Gastrocnemius medialis (tissue), 4 donors: ENCODE results near the gene SEMG2. TPM values are rescaled to one million over a fixed set of nuclear protein-coding genes. Genes with fewer than 3 reads are reported as not detected.

ENCODE experiments used
- ATAC-seq, 2 donors: fragments of 150-250 bp; one replicate each; pipeline ENCODE4 v1.9.1; 2016
- DNase-seq, 2 donors: peaks; one replicate each; pipeline ENCODE4 v3.0.0-alpha.2; 2019
- H3K27ac ChIP-seq, 4 donors: fragments of 200-600 bp; sonication (generic); 1 replicate in 1 of 4; 2 replicates in 3 of 4; pipeline ENCODE4 v1.5.1; 2016 to 2018; ENCODE audit warnings: mild to moderate bottlenecking in 2 of 4, moderate library complexity in 1 of 4
- H3K27me3 ChIP-seq, 3 donors: fragments of 200-600 bp; sonication (generic) in 2 of 3; 1 replicate in 1 of 3; 2 replicates in 2 of 3; pipeline versions ENCODE4 v1.5.1 to v1.6.0; 2016 to 2019; ENCODE audit warnings: mild to moderate bottlenecking in 1 of 3, moderate library complexity in 1 of 3
- H3K36me3 ChIP-seq, 2 donors: fragments of 200-600 bp; sonication (generic) in 1 of 2; one replicate each; pipeline ENCODE4 v1.5.1; 2017 to 2018
- H3K4me1 ChIP-seq, 2 donors: fragments of 200-600 bp; sonication (generic) in 1 of 2; one replicate each; pipeline ENCODE4 v1.5.1; 2016 to 2017; ENCODE audit warnings: mild to moderate bottlenecking in 2 of 2
- H3K4me3 ChIP-seq, 4 donors: fragments of 200-600 bp; sonication (generic) in 3 of 4; 1 replicate in 1 of 4; 2 replicates in 3 of 4; pipeline ENCODE4 v1.5.1; 2016 to 2019; ENCODE audit warnings: mild to moderate bottlenecking in 2 of 4
- H3K9me3 ChIP-seq, 3 donors: fragments of 200-600 bp; sonication (generic) in 2 of 3; 1 replicate in 1 of 3; 2 replicates in 2 of 3; pipeline ENCODE4 v1.5.1; 2016 to 2019
- CTCF ChIP-seq, 5 experiments: fragments of 450-650 bp in 3 of 5; fragments of 200-600 bp in 2 of 5; sonication (generic) in 2 of 5; IDR thresholded peaks in 4 of 5; conservative IDR thresholded peaks in 1 of 5; 1 replicate in 4 of 5; 2 replicates in 1 of 5; pipeline ENCODE4 v1.5.1; 2016 to 2019; ENCODE audit warnings: antibody characterized with exemption in 5 of 5, mild to moderate bottlenecking in 3 of 5, moderate library complexity in 3 of 5
- POLR2A ChIP-seq, 2 donors: fragments of 450-650 bp; IDR thresholded peaks; one replicate each; pipeline ENCODE4 v1.6.1; 2017; ENCODE audit warnings: antibody characterized with exemption in 2 of 2, mild to moderate bottlenecking in 2 of 2, moderate library complexity in 2 of 2
- in situ Hi-C, 4 donors: fragments of 200-750 bp; cut with MboI; loops; one replicate each; pipeline versions ENCODE4 v1.15.0 to v1.8.0; 2017; ENCODE audit warnings: low sequenced_read_pairs in 4 of 4
- intact Hi-C: fragments of 100-400 bp; cut with DNase I; formaldehyde crosslinking; loops from one replicate; pipeline ENCODE4 v1.15.1; 2023; ENCODE audit warnings: low total_unique reads
- total RNA-seq, 4 donors: library from RNA; depleted of rRNA; stranded (reverse); fragments of >200 nt; gene quantifications; one replicate each; pipeline versions ENCODE4 v1.1.0 to v1.2.3, GENCODE V29; 2016

SEMG2 gene
- total RNA-seq, 4 donors from 2014 or later, result not detected

- Histone ChIP-seq H3K4me3 (no peak overlapping the region), H3K27me3 (peaks cover 0 to 4% (median 0%) of the 10 kb centered on the region in 3 donors), H3K4me1 (no peaks in the 10 kb centered on the region), H3K9me3 (no peaks in the 10 kb centered on the region), H3K36me3 (no peaks in the 10 kb centered on the region), H3K27ac (no peak overlapping the region)
- ATAC-seq (no peak), DNase-seq (no peak)
- intact Hi-C loops (no loop called here), in situ Hi-C loops (no loop called here)
- TF ChIP-seq CTCF (IDR thresholded peaks at IDR 0.05 in 4 of 5, conservative IDR thresholded peaks at IDR 0.05 in 1 of 5) (no peak), POLR2A (IDR thresholded peaks at IDR 0.05) (no peak)
Measured at GRCh38 chr20:45209924-45210323, 11.2 kb upstream of the SEMG2 start.

GRCh38 chr20:45211569-45212474 is 9.4 kb upstream of the SEMG2 start:
- TF ChIP-seq POLR2A (IDR thresholded peaks at IDR 0.05) (no peak), CTCF (IDR thresholded peaks at IDR 0.05 in 4 of 5, conservative IDR thresholded peaks at IDR 0.05 in 1 of 5) (no peak)
- in situ Hi-C loops (no loop called here), intact Hi-C loops (no loop called here)
- Histone ChIP-seq H3K9me3 (no peaks in the 10 kb centered on the region), H3K27ac (no peak overlapping the region), H3K27me3 (no peaks in the 10 kb centered on the region), H3K4me1 (no peaks in the 10 kb centered on the region), H3K36me3 (no peaks in the 10 kb centered on the region), H3K4me3 (no peak overlapping the region)
- DNase-seq (no peak), ATAC-seq (no peak)

GRCh38 chr20:45212836-45213235 is 8.3 kb upstream of the SEMG2 start:
- intact Hi-C loops, result no loop called here
- TF ChIP-seq CTCF (IDR thresholded peaks at IDR 0.05 in 4 of 5, conservative IDR thresholded peaks at IDR 0.05 in 1 of 5), result no peak
- TF ChIP-seq POLR2A (IDR thresholded peaks at IDR 0.05), result no peak

GRCh38 chr20:45218124-45218523 is 3.0 kb upstream of the SEMG2 start:
- DNase-seq (no peak), ATAC-seq (no peak)
- no peak overlapping the region for H3K4me3 ChIP-seq
- H3K9me3 ChIP-seq, result no peaks in the 10 kb centered on the region
- TF ChIP-seq POLR2A (IDR thresholded peaks at IDR 0.05) (no peak), CTCF (IDR thresholded peaks at IDR 0.05 in 4 of 5, conservative IDR thresholded peaks at IDR 0.05 in 1 of 5) (no peak)
- H3K36me3 ChIP-seq, result no peaks in the 10 kb centered on the region
- H3K27ac ChIP-seq, result no peak overlapping the region
- in situ Hi-C loops, result no loop called here
- no peaks in the 10 kb centered on the region for H3K4me1 ChIP-seq
- intact Hi-C loops, result no loop called here
- no peaks in the 10 kb centered on the region for H3K27me3 ChIP-seq

More at GRCh38 chr20:45212836-45213235, 8.3 kb upstream of the SEMG2 start:
- Histone ChIP-seq H3K27me3 (no peaks in the 10 kb centered on the region), H3K36me3 (no peaks in the 10 kb centered on the region), H3K4me3 (no peak overlapping the region), H3K27ac (no peak overlapping the region), H3K9me3 (no peaks in the 10 kb centered on the region), H3K4me1 (no peaks in the 10 kb centered on the region)
- ATAC-seq, result no peak
- no peak for DNase-seq
- in situ Hi-C loops, result no loop called here
